ENCODE data around the gene KRTAP3-1.
"Not testable (repeated sequence)": the region's sequence is repeated elsewhere in the genome, so short reads cannot be mapped to it uniquely, and the experiment has no call there.

DNA sequence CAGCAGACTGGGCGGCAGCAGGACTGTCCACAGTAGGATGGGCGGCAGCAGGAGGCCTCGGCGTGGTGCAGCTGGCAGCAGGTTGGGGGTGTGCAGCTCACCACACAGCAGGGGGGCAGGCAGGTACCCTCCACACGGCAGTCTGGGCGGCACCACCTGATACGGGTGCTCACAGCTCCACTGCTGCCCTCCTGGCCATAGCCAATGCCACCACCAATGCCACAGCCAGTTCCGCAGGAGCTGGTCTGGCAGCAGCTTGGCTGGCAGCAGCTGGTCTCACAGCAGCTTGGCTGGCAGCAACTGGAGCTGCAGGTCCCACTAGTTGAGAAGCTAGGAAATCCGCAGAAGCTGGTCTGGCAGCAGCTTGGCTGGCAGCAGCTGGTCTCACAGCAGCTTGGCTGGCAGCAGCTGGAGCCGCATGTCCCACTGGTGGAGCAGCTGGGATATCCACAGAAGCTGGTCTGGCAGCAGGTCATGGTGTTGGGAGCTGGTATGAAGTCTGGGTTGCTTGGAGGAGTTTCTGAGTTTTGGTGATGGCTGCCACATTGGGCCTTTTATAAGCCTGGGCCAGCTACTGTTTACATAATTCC, 25.5 kb upstream of the KRTAP3-1 start, which contains the start of gene KRTAP1-3:
- TF ChIP-seq, protein P1, sequence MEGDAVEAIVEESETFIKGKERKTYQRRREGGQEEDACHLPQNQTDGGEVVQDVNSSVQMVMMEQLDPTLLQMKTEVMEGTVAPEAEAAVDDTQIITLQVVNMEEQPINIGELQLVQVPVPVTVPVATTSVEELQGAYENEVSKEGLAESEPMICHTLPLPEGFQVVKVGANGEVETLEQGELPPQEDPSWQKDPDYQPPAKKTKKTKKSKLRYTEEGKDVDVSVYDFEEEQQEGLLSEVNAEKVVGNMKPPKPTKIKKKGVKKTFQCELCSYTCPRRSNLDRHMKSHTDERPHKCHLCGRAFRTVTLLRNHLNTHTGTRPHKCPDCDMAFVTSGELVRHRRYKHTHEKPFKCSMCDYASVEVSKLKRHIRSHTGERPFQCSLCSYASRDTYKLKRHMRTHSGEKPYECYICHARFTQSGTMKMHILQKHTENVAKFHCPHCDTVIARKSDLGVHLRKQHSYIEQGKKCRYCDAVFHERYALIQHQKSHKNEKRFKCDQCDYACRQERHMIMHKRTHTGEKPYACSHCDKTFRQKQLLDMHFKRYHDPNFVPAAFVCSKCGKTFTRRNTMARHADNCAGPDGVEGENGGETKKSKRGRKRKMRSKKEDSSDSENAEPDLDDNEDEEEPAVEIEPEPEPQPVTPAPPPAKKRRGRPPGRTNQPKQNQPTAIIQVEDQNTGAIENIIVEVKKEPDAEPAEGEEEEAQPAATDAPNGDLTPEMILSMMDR (IDR thresholded peaks at IDR 0.05): not testable (repeated sequence)
- not testable (repeated sequence) for TF ChIP-seq POLR2A, EP300, POLR2AphosphoS5 (IDR thresholded peaks at IDR 0.05)
